22Rv1 (cell line): ENCODE results near the gene RORB.

ENCODE experiments used
- H3K27ac ChIP-seq: fragments of 450-650 bp; 2 replicates; pipeline ENCODE4 v1.5.1; 2017
- CTCF ChIP-seq: fragments of 450-650 bp; IDR thresholded peaks from 2 replicates; pipeline ENCODE4 v1.5.1; 2017; ENCODE audit warnings: mild to moderate bottlenecking
- ZFX ChIP-seq: fragments of 450-650 bp; IDR thresholded peaks from 2 replicates; pipeline ENCODE4 v1.6.1; 2017; ENCODE audit warnings: antibody characterized with exemption, borderline replicate concordance

RORB gene

GRCh38 chr9:74662674-74663073 lies 165.5 kb downstream of the RORB start:
- H3K27ac ChIP-seq, result no peak overlapping the region
- no peak for TF ChIP-seq ZFX
- TF ChIP-seq CTCF, result no peak

GRCh38 chr9:74663439-74663838 lies 166.3 kb downstream of the RORB start:
- no peak overlapping the region for H3K27ac ChIP-seq
- TF ChIP-seq CTCF (no peak), ZFX (no peak)

GRCh38 chr9:74666625-74667316 lies 169.6 kb downstream of the RORB start:
- H3K27ac ChIP-seq, result no peak overlapping the region
- TF ChIP-seq ZFX, result no peak
- no peak for TF ChIP-seq CTCF

- TF ChIP-seq ZFX, result no peak
- TF ChIP-seq CTCF, result no peak
- no peak overlapping the region for H3K27ac ChIP-seq
Observed at GRCh38 chr9:74672237-74672636, 175.1 kb downstream of the RORB start.

GRCh38 chr9:74674077-74674476 lies 176.9 kb downstream of the RORB start:
- no peak overlapping the region for H3K27ac ChIP-seq
- no peak for TF ChIP-seq CTCF
- TF ChIP-seq ZFX, result no peak

GRCh38 chr9:74681906-74682305 lies 184.8 kb downstream of the RORB start:
- TF ChIP-seq CTCF (no peak), ZFX (no peak)

GRCh38 chr9:74683322-74683721 lies 186.2 kb downstream of the RORB start:
- H3K27ac ChIP-seq, result no peak overlapping the region
- TF ChIP-seq CTCF (no peak), ZFX (no peak)

More at GRCh38 chr9:74681906-74682305, 184.8 kb downstream of the RORB start:
- no peak overlapping the region for H3K27ac ChIP-seq
